CD14-positive monocyte (primary cell): Measurements from ENCODE around the gene DNMT3A. TPM values are rescaled to one million over a fixed set of nuclear protein-coding genes. Genes with fewer than 3 reads are reported as not detected.
"Not testable (repeated sequence)": the region's sequence is repeated elsewhere in the genome, so short reads cannot be mapped to it uniquely, and the experiment has no call there.

Experiments used
- DNase-seq, 3 donors: peaks; one replicate each; pipeline ENCODE4 v3.0.0-alpha.2; 2011 to 2022
- H2AFZ ChIP-seq: 2 replicates; pipeline ENCODE4 v1.6.0; 2012; ENCODE audit warnings: mild to moderate bottlenecking, low read depth, low read length, inconsistent platforms; ENCODE audit not compliant: insufficient read depth, poor library complexity, severe bottlenecking
- H3K27ac ChIP-seq, 2 donors: 1 replicate in 1 of 2; 2 replicates in 1 of 2; pipeline ENCODE4 v1.5.1; 2012 to 2013; ENCODE audit warnings: low read length in 2 of 2, control low read depth in 1 of 2, inconsistent platforms in 1 of 2, low read depth in 1 of 2, mild to moderate bottlenecking in 1 of 2
- H3K27me3 ChIP-seq, 2 donors: one replicate each; pipeline versions ENCODE4 v1.6.0 to v1.6.1; 2011 to 2013; ENCODE audit warnings: low read length in 2 of 2; ENCODE audit not compliant: control insufficient read depth in 2 of 2, insufficient read depth in 2 of 2
- H3K36me3 ChIP-seq, 2 donors: replicated peaks in 1 of 2; 1 replicate in 1 of 2; 2 replicates in 1 of 2; pipeline versions ENCODE4 v1.5.1 to v1.6.1; 2012 to 2013; ENCODE audit warnings: low read length in 2 of 2, control low read depth in 1 of 2, inconsistent platforms in 1 of 2, mild to moderate bottlenecking in 1 of 2; ENCODE audit not compliant: insufficient read depth in 2 of 2, control insufficient read depth in 1 of 2
- H3K4me1 ChIP-seq, 2 donors: 1 replicate in 1 of 2; 2 replicates in 1 of 2; pipeline versions ENCODE4 v1.5.1 to v1.6.1; 2012 to 2013; ENCODE audit warnings: low read length in 2 of 2, control low read depth in 1 of 2, inconsistent platforms in 1 of 2, mild to moderate bottlenecking in 1 of 2, moderate library complexity in 1 of 2; ENCODE audit not compliant: insufficient read depth in 2 of 2, control insufficient read depth in 1 of 2
- H3K4me2 ChIP-seq: replicated peaks from 2 replicates; pipeline ENCODE3; 2012; ENCODE audit warnings: low read length, moderate library complexity, mild to moderate bottlenecking; ENCODE audit not compliant: poor library complexity, severe bottlenecking; ENCODE audit errors: extremely low read depth
- H3K4me3 ChIP-seq, 3 experiments: fragments of 200-600 bp in 1 of 3; sonication (generic) in 1 of 3; replicated peaks in 1 of 3; 1 replicate in 2 of 3; 2 replicates in 1 of 3; pipeline ENCODE4 v1.5.1; 2011 to 2013; ENCODE audit warnings: low read length in 3 of 3, mild to moderate bottlenecking in 3 of 3, control low read depth in 2 of 3, low read depth in 2 of 3, inconsistent platforms in 1 of 3, moderate library complexity in 1 of 3
- H3K79me2 ChIP-seq: 2 replicates; pipeline ENCODE4 v1.6.0; 2012; ENCODE audit warnings: mild to moderate bottlenecking, control low read depth, inconsistent platforms, low read length, moderate library complexity; ENCODE audit not compliant: insufficient read depth
- H3K9ac ChIP-seq: 2 replicates; pipeline ENCODE4 v1.6.0; 2017; ENCODE audit warnings: low read length, mild to moderate bottlenecking; ENCODE audit not compliant: insufficient read depth, poor library complexity, severe bottlenecking
- H3K9me3 ChIP-seq, 2 donors: replicated peaks in 1 of 2; 1 replicate in 1 of 2; 2 replicates in 1 of 2; pipeline versions ENCODE4 v1.5.1 to v1.6.1; 2012 to 2013; ENCODE audit warnings: low read length in 2 of 2, control low read depth in 1 of 2; ENCODE audit not compliant: control insufficient read depth in 1 of 2, insufficient read depth in 1 of 2
- H4K20me1 ChIP-seq: 2 replicates; pipeline ENCODE4 v1.6.0; 2012; ENCODE audit warnings: mild to moderate bottlenecking, low read length, control low read depth, moderate library complexity; ENCODE audit not compliant: insufficient read depth
- H3K27ac Mint-ChIP-seq, 7 donors: one replicate each; pipeline ENCODE4 v1.8.0; 2020; ENCODE audit warnings: mild to moderate bottlenecking in 7 of 7, mixed read lengths in 7 of 7, moderate library complexity in 6 of 7, inconsistent platforms in 2 of 7
- H3K27me3 Mint-ChIP-seq, 3 donors: one replicate each; pipeline ENCODE4 v1.8.0; 2021 to 2022; ENCODE audit warnings: low read depth in 3 of 3, mild to moderate bottlenecking in 3 of 3, mixed read lengths in 3 of 3, moderate library complexity in 3 of 3, inconsistent platforms in 1 of 3
- H3K36me3 Mint-ChIP-seq, 2 donors: one replicate each; pipeline ENCODE4 v1.8.0; 2020; ENCODE audit warnings: mixed read lengths in 2 of 2, inconsistent platforms in 1 of 2, mild to moderate bottlenecking in 1 of 2
- H3K4me1 Mint-ChIP-seq: one replicate; pipeline ENCODE4 v1.8.0; 2020; ENCODE audit warnings: mild to moderate bottlenecking, mixed read lengths
- H3K4me3 Mint-ChIP-seq, 2 donors: one replicate each; pipeline ENCODE4 v1.8.0; 2020; ENCODE audit warnings: mild to moderate bottlenecking in 2 of 2, mixed read lengths in 2 of 2, moderate library complexity in 1 of 2
- H3K9me3 Mint-ChIP-seq, 7 donors: one replicate each; pipeline ENCODE4 v1.8.0; 2020 to 2022; ENCODE audit warnings: mixed read lengths in 7 of 7, mild to moderate bottlenecking in 6 of 7, moderate library complexity in 6 of 7, inconsistent platforms in 2 of 7
- WGBS: methylation state at CpG from one replicate; pipeline ENCODE4 v1.1.5; 2013; ENCODE audit warnings: missing lambda C conversion rate; ENCODE audit not compliant: insufficient coverage; 5-methylcytosine and 5-hydroxymethylcytosine counted together
- intact Hi-C, 2 donors: fragments of 100-400 bp; cut with micrococcal nuclease; formaldehyde crosslinking; loops; one replicate each; pipeline versions ENCODE4 v1.15.0 to v1.15.1; 2023
- polyA plus RNA-seq, 3 donors: library from polyadenylated mRNA; depleted of rRNA in 1 of 3; unstranded in 2 of 3; stranded (reverse) in 1 of 3; fragments of 300-500 nt in 2 of 3; fragments of >200 nt in 1 of 3; fragmentation: Illumina TruSeq in 2 of 3; gene quantifications; 1 replicate in 2 of 3; 2 replicates in 1 of 3; pipeline ENCODE4 v1.2.3, GENCODE V29; 2012 to 2021
- TF ChIP-seq, protein P1 (sequence below): fragments of 200-600 bp; IDR thresholded peaks from one replicate; pipeline ENCODE4 v1.8.0; 2022; ENCODE audit warnings: antibody characterized with exemption, mild to moderate bottlenecking

The DNMT3A gene
- polyA plus RNA-seq, 3 donors: 1.7 to 7.9 (median 2.7) TPM

- WGBS: 82% methylated on average over 4 of the region's 8 CpGs
- Histone ChIP-seq H3K36me3 (no peaks in the 10 kb centered on the region), H3K9me3 (no peaks in the 10 kb centered on the region), H3K27ac (no peak overlapping the region), H2AFZ (no peak overlapping the region), H3K4me3 (no peak overlapping the region), H4K20me1 (no peaks in the 10 kb centered on the region), H3K4me1 (peaks cover 10 to 18% of the 10 kb centered on the region in 2 donors), H3K27me3 (peaks cover 0 to 3% of the 10 kb centered on the region in 2 donors), H3K4me2 (no peak overlapping the region), H3K9ac (no peak overlapping the region), H3K79me2 (no peaks in the 10 kb centered on the region)
- Mint-ChIP-seq H3K4me3 (no peak overlapping the region), H3K9me3 (no peaks in the 10 kb centered on the region), H3K27ac (no peak overlapping the region), H3K4me1 (peaks cover 18% of the 10 kb centered on the region), H3K27me3 (peaks cover 6% of the 10 kb centered on the region in 3 donors), H3K36me3 (no peaks in the 10 kb centered on the region)
- no peak for DNase-seq
- TF ChIP-seq, protein P1, sequence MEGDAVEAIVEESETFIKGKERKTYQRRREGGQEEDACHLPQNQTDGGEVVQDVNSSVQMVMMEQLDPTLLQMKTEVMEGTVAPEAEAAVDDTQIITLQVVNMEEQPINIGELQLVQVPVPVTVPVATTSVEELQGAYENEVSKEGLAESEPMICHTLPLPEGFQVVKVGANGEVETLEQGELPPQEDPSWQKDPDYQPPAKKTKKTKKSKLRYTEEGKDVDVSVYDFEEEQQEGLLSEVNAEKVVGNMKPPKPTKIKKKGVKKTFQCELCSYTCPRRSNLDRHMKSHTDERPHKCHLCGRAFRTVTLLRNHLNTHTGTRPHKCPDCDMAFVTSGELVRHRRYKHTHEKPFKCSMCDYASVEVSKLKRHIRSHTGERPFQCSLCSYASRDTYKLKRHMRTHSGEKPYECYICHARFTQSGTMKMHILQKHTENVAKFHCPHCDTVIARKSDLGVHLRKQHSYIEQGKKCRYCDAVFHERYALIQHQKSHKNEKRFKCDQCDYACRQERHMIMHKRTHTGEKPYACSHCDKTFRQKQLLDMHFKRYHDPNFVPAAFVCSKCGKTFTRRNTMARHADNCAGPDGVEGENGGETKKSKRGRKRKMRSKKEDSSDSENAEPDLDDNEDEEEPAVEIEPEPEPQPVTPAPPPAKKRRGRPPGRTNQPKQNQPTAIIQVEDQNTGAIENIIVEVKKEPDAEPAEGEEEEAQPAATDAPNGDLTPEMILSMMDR: no peak
- intact Hi-C loops: no loop called here
Measured at GRCh38 chr2:25213229-25213628, 128.5 kb downstream of the DNMT3A start.

- peaks cover 6 to 14% of the 10 kb centered on the region in 2 donors for H3K4me1 ChIP-seq
- H3K4me1 Mint-ChIP-seq: peaks cover 20% of the 10 kb centered on the region
- WGBS: no CpG with 5 or more reads among the region's 6 CpGs
- H2AFZ ChIP-seq, H3K4me3 ChIP-seq, H3K4me2 ChIP-seq, H3K9me3 ChIP-seq, H3K9ac ChIP-seq, H3K9me3 Mint-ChIP-seq, H3K36me3 ChIP-seq, H3K27ac ChIP-seq, H3K36me3 Mint-ChIP-seq, intact Hi-C loops, H3K4me3 Mint-ChIP-seq, DNase-seq, H3K27me3 ChIP-seq, H3K27me3 Mint-ChIP-seq, H4K20me1 ChIP-seq, H3K79me2 ChIP-seq, H3K27ac Mint-ChIP-seq: not testable (repeated sequence)
Measured at GRCh38 chr2:25210923-25211322, 130.8 kb downstream of the DNMT3A start.
